Myocyte (in vitro differentiated cells): Measurements from ENCODE around the gene FBLN7. TPM values are rescaled to one million over a fixed set of nuclear protein-coding genes. Genes with fewer than 3 reads are reported as not detected.

Experiments used
- DNase-seq: peaks from one replicate; pipeline ENCODE4 v3.0.0-alpha.2; 2012; ENCODE audit warnings: low read depth
- total RNA-seq: library from RNA; depleted of rRNA; stranded (reverse); fragments of >200 nt; gene quantifications from 2 replicates; pipeline ENCODE4 v1.2.3, GENCODE V29; 2014

FBLN7 gene
- total RNA-seq, 1 donor from 2014 or later: 9.6 TPM

GRCh38 chr2:112229348-112229747 is 91.2 kb downstream of the FBLN7 start:
- peak; percentile 69 for DNase-seq

GRCh38 chr2:112230371-112230770 is 92.2 kb downstream of the FBLN7 start:
- no peak for DNase-seq

Other genes with a start within 250 kb of the FBLN7 start
- 0.21 and 0.35 TPM in 2 replicates for gene MERTK, start 239.8 kb upstream of the FBLN7 start, total RNA-seq
- 14.5 and 32.3 TPM in 2 replicates for gene TMEM87B, start 83.1 kb upstream of the FBLN7 start, total RNA-seq
- gene ZC3H8, start 116.7 kb downstream of the FBLN7 start, total RNA-seq: 7.9 and 13.3 TPM in 2 replicates
- 8.8 and 11.7 TPM in 2 replicates for gene ZC3H6, start 137.2 kb downstream of the FBLN7 start, total RNA-seq